Thymus (tissue), 11 donors: ENCODE measurements around the gene LRRC43. TPM values are rescaled to one million over a fixed set of nuclear protein-coding genes. Genes with fewer than 3 reads are reported as not detected.

ENCODE experiments used
- DNase-seq, 9 donors: peaks; one replicate each; pipeline ENCODE4 v3.0.0-alpha.2; 2013; ENCODE audit warnings: low spot score in 9 of 9, low read depth in 6 of 9, missing footprints in 1 of 9
- H3K27ac ChIP-seq, 2 donors: one replicate each; pipeline ENCODE4 v1.5.1; 2013; ENCODE audit warnings: control low read depth in 1 of 2, low read depth in 1 of 2, low read length in 1 of 2, mild to moderate bottlenecking in 1 of 2, moderate library complexity in 1 of 2
- H3K27me3 ChIP-seq, 2 donors: one replicate each; pipeline ENCODE4 v1.5.1; 2013; ENCODE audit warnings: low read length in 1 of 2; ENCODE audit not compliant: control insufficient read depth in 2 of 2, insufficient read depth in 1 of 2
- H3K36me3 ChIP-seq, 2 donors: one replicate each; pipeline ENCODE4 v1.5.1; 2013; ENCODE audit warnings: low read length in 1 of 2, mild to moderate bottlenecking in 1 of 2, moderate library complexity in 1 of 2; ENCODE audit not compliant: control insufficient read depth in 2 of 2, insufficient read depth in 2 of 2
- H3K4me1 ChIP-seq, 2 donors: one replicate each; pipeline ENCODE4 v1.5.1; 2013; ENCODE audit warnings: low read length in 2 of 2; ENCODE audit not compliant: control insufficient read depth in 2 of 2, insufficient read depth in 2 of 2
- H3K4me3 ChIP-seq, 2 donors: one replicate each; pipeline ENCODE4 v1.5.1; 2013; ENCODE audit warnings: low read length in 2 of 2, control low read depth in 1 of 2, mild to moderate bottlenecking in 1 of 2
- H3K9me3 ChIP-seq, 2 donors: one replicate each; pipeline ENCODE4 v1.5.1; 2013; ENCODE audit warnings: low read length in 1 of 2, mild to moderate bottlenecking in 1 of 2; ENCODE audit not compliant: control insufficient read depth in 2 of 2, insufficient read depth in 1 of 2
- WGBS: extraction: QIAGEN DNeasy Blood & Tissue Kit; methylation state at CpG from one replicate; pipeline ENCODE4 v1.1.7; 2013; 5-methylcytosine and 5-hydroxymethylcytosine counted together
- polyA plus RNA-seq: library from polyadenylated mRNA; stranded (reverse); fragments of 200-250 nt; gene quantifications from one replicate; pipeline ENCODE4 v1.2.3, GENCODE V29; 2013
- total RNA-seq: library from RNA; stranded (reverse); fragments of 120-200 nt; gene quantifications from one replicate; pipeline ENCODE4 v1.2.4, GENCODE V29; 2013
- donor health status: healthy.

The LRRC43 gene
- total and polyA plus RNA-seq, 2 donors: 0.28 to 0.32 TPM

- H3K4me1 ChIP-seq: peaks cover 8 to 12% of the 10 kb centered on the region in 2 donors
- DNase-seq: no peak
- no peak overlapping the region for H3K4me3 ChIP-seq
- peaks cover 51 to 64% of the 10 kb centered on the region in 2 donors for H3K27me3 ChIP-seq
- 62% methylated on average over 23 of the region's 23 CpGs for WGBS
- peaks cover 30 to 32% of the 10 kb centered on the region in 2 donors for H3K36me3 ChIP-seq
- H3K27ac ChIP-seq: no peak overlapping the region
- H3K9me3 ChIP-seq: peaks cover 0 to 2% of the 10 kb centered on the region in 2 donors
Observed at GRCh38 chr12:122205053-122205925, 22.4 kb downstream of the LRRC43 start.

- Histone ChIP-seq H3K9me3 (peaks cover 0 to 2% of the 10 kb centered on the region in 2 donors), H3K36me3 (peaks cover 37 to 40% of the 10 kb centered on the region in 2 donors), H3K4me1 (peaks cover 8 to 12% of the 10 kb centered on the region in 2 donors), H3K27me3 (peaks cover 47 to 54% of the 10 kb centered on the region in 2 donors), H3K4me3 (no peak overlapping the region), H3K27ac (no peak overlapping the region)
- DNase-seq: no peak
- WGBS: 94% methylated on average over 27 of the region's 27 CpGs
Observed at GRCh38 chr12:122206111-122206881, 23.4 kb downstream of the LRRC43 start.

GRCh38 chr12:122206976-122207375, 24.1 kb downstream of the LRRC43 start:
- no peak for DNase-seq
- WGBS: 95% methylated on average over 8 of the region's 8 CpGs
- H3K27me3 ChIP-seq: peaks cover 40 to 47% of the 10 kb centered on the region in 2 donors

DNA sequence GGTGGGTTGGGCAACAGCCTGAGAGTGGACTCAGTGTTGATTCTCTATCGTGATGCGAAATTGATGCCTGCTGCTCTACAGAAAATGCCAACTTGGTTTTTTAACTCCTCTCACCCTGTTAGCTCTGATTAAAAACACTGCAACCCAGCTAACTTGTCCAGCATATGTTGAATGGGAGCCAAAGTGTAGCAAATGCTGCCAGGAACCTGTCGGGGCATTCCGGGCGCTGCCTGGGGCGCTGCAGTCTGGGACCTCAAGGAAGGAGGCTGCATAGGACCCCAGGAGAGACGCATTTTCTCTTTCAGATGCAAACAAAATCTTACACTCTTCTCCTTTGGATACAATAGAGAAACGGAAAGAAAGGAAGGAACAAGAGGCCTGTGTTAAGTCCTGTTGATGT, 24.5 kb downstream of the LRRC43 start:
- H3K4me3 ChIP-seq: no peak overlapping the region
- 96% methylated on average over 8 of the region's 8 CpGs for WGBS
- H3K27ac ChIP-seq: no peak overlapping the region
- H3K9me3 ChIP-seq: peaks cover 0 to 2% of the 10 kb centered on the region in 2 donors
- peaks cover 37 to 43% of the 10 kb centered on the region in 2 donors for H3K27me3 ChIP-seq
- peaks cover 40 to 42% of the 10 kb centered on the region in 2 donors for H3K36me3 ChIP-seq
- H3K4me1 ChIP-seq: peaks cover 8 to 12% of the 10 kb centered on the region in 2 donors
- no peak for DNase-seq

More at GRCh38 chr12:122206976-122207375, 24.1 kb downstream of the LRRC43 start:
- Histone ChIP-seq H3K9me3 (peaks cover 0 to 2% of the 10 kb centered on the region in 2 donors), H3K36me3 (peaks cover 40 to 42% of the 10 kb centered on the region in 2 donors), H3K27ac (no peak overlapping the region), H3K4me1 (peaks cover 8 to 12% of the 10 kb centered on the region in 2 donors), H3K4me3 (no peak overlapping the region)

- Histone ChIP-seq H3K27me3 (peaks cover 28 to 34% of the 10 kb centered on the region in 2 donors), H3K4me1 (peaks cover 7 to 8% of the 10 kb centered on the region in 2 donors), H3K9me3 (peaks cover 0 to 2% of the 10 kb centered on the region in 2 donors), H3K36me3 (peaks cover 48% of the 10 kb centered on the region in 2 donors), H3K4me3 (no peak overlapping the region), H3K27ac (no peak overlapping the region)
- DNase-seq: no peak
- 97% methylated on average over 18 of the region's 18 CpGs for WGBS
Observed at GRCh38 chr12:122208073-122208820, 25.3 kb downstream of the LRRC43 start.

DNA sequence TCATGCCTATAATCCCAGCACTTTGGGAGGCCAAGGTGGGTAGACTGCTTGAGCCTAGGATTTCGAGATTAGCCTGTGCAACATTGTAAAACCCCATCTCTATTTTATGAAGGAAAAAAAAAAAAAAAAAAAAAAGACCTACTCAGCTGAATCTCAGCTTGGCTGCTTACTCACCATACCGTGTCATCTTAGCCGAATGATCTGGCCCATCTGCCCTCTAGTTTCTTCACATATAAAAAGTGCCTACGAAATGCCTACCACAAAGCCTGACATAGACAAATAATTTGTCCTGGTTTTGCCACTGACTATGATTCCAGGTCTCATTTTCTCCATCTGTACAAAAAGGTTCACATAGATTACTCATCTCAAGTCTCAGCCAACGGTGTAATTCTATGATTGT, 32.8 kb downstream of the LRRC43 start:
- H3K4me1 ChIP-seq: no peaks in the 10 kb centered on the region
- peaks cover 58 to 76% of the 10 kb centered on the region in 2 donors for H3K36me3 ChIP-seq
- WGBS: 95% methylated on average over 5 of the region's 5 CpGs
- H3K27ac ChIP-seq: no peak overlapping the region
- H3K9me3 ChIP-seq: peaks cover 0 to 1% of the 10 kb centered on the region in 2 donors
- no peaks in the 10 kb centered on the region for H3K27me3 ChIP-seq
- no peak overlapping the region for H3K4me3 ChIP-seq
- no peak for DNase-seq

- DNase-seq: no peak
- 97% methylated on average over 1 of the region's 1 CpG for WGBS
- H3K36me3 ChIP-seq: peaks cover 54 to 77% of the 10 kb centered on the region in 2 donors
- H3K27ac ChIP-seq: no peak overlapping the region
- H3K27me3 ChIP-seq: no peaks in the 10 kb centered on the region
- peaks cover 0 to 1% of the 10 kb centered on the region in 2 donors for H3K9me3 ChIP-seq
- no peak overlapping the region for H3K4me3 ChIP-seq
- no peaks in the 10 kb centered on the region for H3K4me1 ChIP-seq
Observed at GRCh38 chr12:122216445-122216844, 33.5 kb downstream of the LRRC43 start.

DNA sequence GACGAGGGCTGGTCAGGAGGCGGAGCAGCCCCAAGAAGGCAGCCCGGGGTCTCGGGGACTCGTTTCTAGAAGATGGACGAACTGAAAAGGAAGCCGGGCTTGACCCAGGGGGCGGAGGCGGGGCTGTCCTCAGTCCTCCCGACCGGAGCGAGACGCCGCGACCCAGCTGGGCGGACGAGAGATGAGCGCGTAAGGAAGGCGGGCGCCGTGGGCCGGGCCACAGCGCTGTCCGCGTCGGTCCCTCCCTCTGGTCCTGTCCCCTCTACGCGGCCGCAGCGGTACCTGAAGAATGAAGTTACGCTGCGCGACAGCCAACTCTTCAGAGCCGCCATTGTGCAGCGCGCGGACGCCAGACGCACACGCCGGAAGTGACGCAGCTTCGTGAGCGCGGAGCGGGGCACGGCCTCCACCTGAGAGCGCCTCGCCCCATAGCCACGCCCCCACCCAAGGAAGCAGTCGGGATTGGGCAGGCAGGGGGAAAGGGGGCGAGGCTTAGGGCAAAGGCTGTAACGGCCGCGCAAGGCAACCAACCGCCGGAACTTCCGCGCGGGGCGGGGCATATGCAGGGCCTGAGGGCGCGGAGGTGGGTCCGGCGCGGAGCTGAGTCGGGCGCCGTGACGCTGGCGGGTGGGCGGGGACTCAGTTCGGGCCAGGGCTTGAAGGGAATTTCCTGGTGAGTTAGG, 42.9 kb downstream of the LRRC43 start, which contains the start of gene DIABLO:
Gene DIABLO (minus strand): TSS at position 370 of the 683 bp plus-strand sequence. CDS start 38 bp downstream, at position 332.
- Histone ChIP-seq H3K9me3 (peaks cover 0 to 7% of the 10 kb centered on the region in 2 donors), H3K4me3 (peak within 1 kb of the TSS; percentile 76 to 97), H3K27ac (peak within 1 kb of the TSS; percentile 84 to 95), H3K36me3 (peaks cover 19 to 40% of the 10 kb centered on the region in 2 donors), H3K27me3 (no peaks in the 10 kb centered on the region), H3K4me1 (peaks cover 25 to 35% of the 10 kb centered on the region in 2 donors)
- DNase-seq: peak; percentile 92 to 100 (median 100)
- WGBS: under 1% methylated on average over 74 of the region's 74 CpGs
